Smooth muscle cell (in vitro differentiated cells): ENCODE data around the gene POLR1D. TPM values are rescaled to one million over a fixed set of nuclear protein-coding genes. Genes with fewer than 3 reads are reported as not detected.

Experiments
- DNase-seq: peaks from one replicate; lab custom pipeline; 2025; ENCODE audit not compliant: unreplicated experiment; lab: John Stamatoyannopoulos, UW
- H2AFZ ChIP-seq: fragments of 200-600 bp; sonication (generic); 2 replicates; pipeline ENCODE4 v1.6.0; 2016; ENCODE audit warnings: antibody characterized with exemption, low read depth, mild to moderate bottlenecking
- H3F3A ChIP-seq: fragments of 200-600 bp; sonication (generic); 2 replicates; pipeline ENCODE4 v1.6.0; 2017; ENCODE audit warnings: antibody characterized with exemption, low read depth
- H3K27ac ChIP-seq: fragments of 200-600 bp; sonication (generic); 2 replicates; pipeline ENCODE4 v1.5.1; 2016; ENCODE audit warnings: low read depth, mild to moderate bottlenecking
- H3K27me3 ChIP-seq: fragments of 200-600 bp; sonication (generic); 2 replicates; pipeline ENCODE4 v1.6.1; 2016; ENCODE audit warnings: low read depth, mild to moderate bottlenecking
- H3K36me3 ChIP-seq: fragments of 200-600 bp; sonication (generic); 2 replicates; pipeline ENCODE4 v1.5.1; 2016; ENCODE audit warnings: low read depth
- H3K4me1 ChIP-seq: fragments of 200-600 bp; sonication (generic); 2 replicates; pipeline ENCODE4 v1.5.1; 2016; ENCODE audit warnings: low read depth
- H3K4me2 ChIP-seq: fragments of 200-600 bp; sonication (generic); 2 replicates; pipeline ENCODE4 v1.6.0; 2016; ENCODE audit warnings: mild to moderate bottlenecking
- H3K4me3 ChIP-seq: fragments of 200-600 bp; sonication (generic); 2 replicates; pipeline ENCODE4 v1.5.1; 2016; ENCODE audit warnings: mild to moderate bottlenecking
- H3K79me2 ChIP-seq: fragments of 200-600 bp; sonication (generic); 2 replicates; pipeline ENCODE4 v1.6.0; 2016; ENCODE audit warnings: low read depth, mild to moderate bottlenecking
- H3K9ac ChIP-seq: fragments of 200-600 bp; sonication (generic); 2 replicates; pipeline ENCODE4 v1.6.0; 2016; ENCODE audit warnings: low read depth
- H3K9me3 ChIP-seq: fragments of 200-600 bp; sonication (generic); replicated peaks from 2 replicates; pipeline ENCODE4 v1.5.1; 2016; ENCODE audit warnings: low read depth
- H4K20me1 ChIP-seq: fragments of 200-600 bp; sonication (generic); 2 replicates; pipeline ENCODE4 v1.6.0; 2016; ENCODE audit warnings: low read depth
- WGBS: methylation state at CpG from one replicate; pipeline ENCODE4 v1.1.7; 2016; ENCODE audit warnings: low lambda C conversion rate; 5-methylcytosine and 5-hydroxymethylcytosine counted together
- polyA plus RNA-seq: library from polyadenylated mRNA; unstranded; fragments of >200 nt; fragmentation: Nextera tagmentation; extraction: Ambion mirVana; gene quantifications from 2 replicates; pipeline ENCODE4 v1.2.1, GENCODE V29; 2016
- total RNA-seq: library from RNA; depleted of rRNA; stranded (reverse); fragments of >200 nt; gene quantifications from 2 replicates; pipeline ENCODE4 v1.2.3, GENCODE V29; 2014
- TF ChIP-seq, protein P1 (sequence below): fragments of 200-600 bp; sonication (generic); IDR thresholded peaks from 2 replicates; pipeline ENCODE4 v1.5.1; 2017; ENCODE audit warnings: borderline replicate concordance, mild to moderate bottlenecking, antibody characterized with exemption; ENCODE audit not compliant: insufficient read depth, poor library complexity, severe bottlenecking

POLR1D gene
- total and polyA plus RNA-seq, 2 experiments from 2014 or later, result 45.7 to 102 TPM

DNA sequence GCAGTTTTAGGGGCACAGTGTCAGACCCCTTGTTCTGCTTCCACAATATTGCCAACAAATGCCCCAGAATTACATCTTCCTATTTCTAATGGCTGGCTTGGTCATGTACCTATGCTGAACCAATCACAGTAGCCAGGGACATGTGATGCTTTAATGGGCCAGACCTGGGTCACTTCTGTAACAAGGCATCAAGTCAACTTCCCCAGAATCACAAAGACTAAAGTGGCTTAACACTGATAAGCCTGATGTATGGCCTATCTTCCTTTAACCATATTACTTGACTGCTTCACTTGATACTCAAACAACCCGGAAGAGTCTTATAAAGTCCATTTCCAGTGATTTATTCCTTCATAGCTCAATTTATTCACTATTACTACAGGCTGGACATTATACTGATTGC, 21.0 kb upstream of the POLR1D start:
- peaks cover 71% of the 10 kb centered on the region for H4K20me1 ChIP-seq
- no peaks in the 10 kb centered on the region for H3K9me3 ChIP-seq
- no peaks in the 10 kb centered on the region for H3K36me3 ChIP-seq
- TF ChIP-seq, protein P1, sequence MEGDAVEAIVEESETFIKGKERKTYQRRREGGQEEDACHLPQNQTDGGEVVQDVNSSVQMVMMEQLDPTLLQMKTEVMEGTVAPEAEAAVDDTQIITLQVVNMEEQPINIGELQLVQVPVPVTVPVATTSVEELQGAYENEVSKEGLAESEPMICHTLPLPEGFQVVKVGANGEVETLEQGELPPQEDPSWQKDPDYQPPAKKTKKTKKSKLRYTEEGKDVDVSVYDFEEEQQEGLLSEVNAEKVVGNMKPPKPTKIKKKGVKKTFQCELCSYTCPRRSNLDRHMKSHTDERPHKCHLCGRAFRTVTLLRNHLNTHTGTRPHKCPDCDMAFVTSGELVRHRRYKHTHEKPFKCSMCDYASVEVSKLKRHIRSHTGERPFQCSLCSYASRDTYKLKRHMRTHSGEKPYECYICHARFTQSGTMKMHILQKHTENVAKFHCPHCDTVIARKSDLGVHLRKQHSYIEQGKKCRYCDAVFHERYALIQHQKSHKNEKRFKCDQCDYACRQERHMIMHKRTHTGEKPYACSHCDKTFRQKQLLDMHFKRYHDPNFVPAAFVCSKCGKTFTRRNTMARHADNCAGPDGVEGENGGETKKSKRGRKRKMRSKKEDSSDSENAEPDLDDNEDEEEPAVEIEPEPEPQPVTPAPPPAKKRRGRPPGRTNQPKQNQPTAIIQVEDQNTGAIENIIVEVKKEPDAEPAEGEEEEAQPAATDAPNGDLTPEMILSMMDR, result no peak
- no peak overlapping the region for H3K9ac ChIP-seq
- no peaks in the 10 kb centered on the region for H3K27me3 ChIP-seq
- H2AFZ ChIP-seq, result no peak overlapping the region
- peaks cover 72% of the 10 kb centered on the region for H3K79me2 ChIP-seq
- H3K4me2 ChIP-seq, result no peak overlapping the region
- DNase-seq, result no peak
- H3K4me3 ChIP-seq, result no peak overlapping the region
- H3K27ac ChIP-seq, result no peak overlapping the region
- H3K4me1 ChIP-seq, result peaks cover 8% of the 10 kb centered on the region
- 55% methylated on average over 1 of the region's 1 CpG for WGBS
- H3F3A ChIP-seq, result peaks cover 4% of the 10 kb centered on the region

DNA sequence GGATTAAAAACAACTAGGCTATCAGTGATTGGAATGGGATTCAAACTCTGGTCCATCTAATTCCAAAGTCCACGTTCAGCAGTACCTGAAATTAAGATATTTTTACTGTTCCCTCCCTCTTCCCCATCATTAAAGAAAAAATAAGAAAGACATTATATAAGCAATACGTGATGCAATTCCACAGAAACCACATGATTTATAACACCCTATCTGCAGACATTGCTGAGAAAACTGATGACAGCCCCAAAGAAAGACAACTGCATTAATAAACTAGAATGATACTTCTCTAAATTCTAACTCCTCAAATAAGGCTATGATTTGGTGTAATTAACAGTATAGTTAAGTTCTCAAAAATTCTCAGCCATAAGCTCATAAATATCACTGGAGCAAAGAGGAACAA, 20.5 kb upstream of the POLR1D start:
- Histone ChIP-seq H3K9ac (no peak overlapping the region), H3K27me3 (no peaks in the 10 kb centered on the region), H3K4me3 (no peak overlapping the region), H2AFZ (no peak overlapping the region), H3K4me1 (peaks cover 8% of the 10 kb centered on the region), H3K9me3 (no peaks in the 10 kb centered on the region), H4K20me1 (peaks cover 74% of the 10 kb centered on the region), H3K4me2 (no peak overlapping the region), H3F3A (peaks cover 4% of the 10 kb centered on the region), H3K36me3 (no peaks in the 10 kb centered on the region), H3K79me2 (peaks cover 75% of the 10 kb centered on the region), H3K27ac (no peak overlapping the region)
- DNase-seq, result no peak
- 67% methylated on average over 2 of the region's 2 CpGs for WGBS
- TF ChIP-seq, protein P1, result no peak

DNA sequence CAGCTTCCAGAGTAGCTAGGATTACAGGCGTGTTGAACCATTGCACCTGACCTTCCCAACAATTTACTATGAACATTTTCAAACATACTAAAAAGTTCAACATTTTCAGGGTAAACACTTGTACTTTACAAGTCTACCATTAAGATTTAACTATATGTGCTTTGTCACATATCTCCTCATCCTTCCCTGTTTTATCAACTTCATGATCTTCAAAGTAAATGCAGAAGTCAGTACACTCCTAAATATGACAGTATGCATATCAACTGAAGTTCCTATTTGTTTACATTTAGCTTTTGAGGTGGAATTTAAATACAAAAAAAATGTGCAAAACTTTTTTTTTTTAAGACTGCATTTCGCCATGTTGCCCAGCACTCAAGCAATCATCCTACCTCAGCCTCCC, 19.9 kb upstream of the POLR1D start:
- 97% methylated on average over 2 of the region's 2 CpGs for WGBS
- TF ChIP-seq, protein P1, result no peak
- Histone ChIP-seq H3K4me3 (no peak overlapping the region), H4K20me1 (peaks cover 78% of the 10 kb centered on the region), H3K27ac (no peak overlapping the region), H3F3A (peaks cover 4% of the 10 kb centered on the region), H3K9me3 (no peaks in the 10 kb centered on the region), H3K27me3 (no peaks in the 10 kb centered on the region), H3K4me2 (no peak overlapping the region), H3K4me1 (peaks cover 8% of the 10 kb centered on the region), H3K79me2 (peaks cover 75% of the 10 kb centered on the region), H3K36me3 (no peaks in the 10 kb centered on the region), H3K9ac (no peak overlapping the region), H2AFZ (no peak overlapping the region)
- no peak for DNase-seq

DNA sequence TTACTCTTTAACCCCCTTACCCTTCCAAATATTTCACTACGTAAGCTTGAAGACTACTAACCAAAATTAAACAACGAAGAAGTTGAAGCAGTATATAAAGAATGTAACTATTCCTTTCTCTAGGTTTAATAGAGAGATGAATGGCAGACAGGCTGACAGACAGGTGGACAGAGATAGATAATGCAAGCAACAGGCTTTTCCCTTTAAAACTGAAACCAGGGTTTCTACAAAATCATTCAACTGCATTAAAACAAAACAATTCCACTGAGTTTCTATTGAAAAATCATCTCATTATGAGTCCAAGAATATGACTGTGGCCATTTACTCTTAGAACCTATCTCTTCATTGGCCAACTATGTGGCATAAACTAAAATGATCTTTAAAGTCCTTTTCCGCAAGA, 16.6 kb upstream of the POLR1D start:
- Histone ChIP-seq H4K20me1 (peaks cover 78% of the 10 kb centered on the region), H3K27ac (no peak overlapping the region), H3K4me1 (peaks cover 7% of the 10 kb centered on the region), H3K36me3 (no peaks in the 10 kb centered on the region), H3K4me2 (no peak overlapping the region), H3F3A (peaks cover 4% of the 10 kb centered on the region), H2AFZ (no peak overlapping the region), H3K79me2 (peaks cover 70% of the 10 kb centered on the region), H3K27me3 (no peaks in the 10 kb centered on the region), H3K9me3 (no peaks in the 10 kb centered on the region), H3K9ac (no peak overlapping the region), H3K4me3 (no peak overlapping the region)
- TF ChIP-seq, protein P1, result no peak
- WGBS, result 82% methylated on average over 3 of the region's 3 CpGs
- no peak for DNase-seq
